GM12872 (cell line): Measurements from ENCODE around the gene GNB1.

Experiments
- TF ChIP-seq, protein P1 (sequence below): IDR thresholded peaks from 3 replicates; pipeline ENCODE4 v1.5.1; 2011; ENCODE audit warnings: low read depth, mild to moderate bottlenecking, low read length, moderate library complexity; ENCODE audit not compliant: insufficient read depth

Gene GNB1

GRCh38 chr1:1910033-1910465 is 19.2 kb upstream of the GNB1 start:
- TF ChIP-seq, protein P1, sequence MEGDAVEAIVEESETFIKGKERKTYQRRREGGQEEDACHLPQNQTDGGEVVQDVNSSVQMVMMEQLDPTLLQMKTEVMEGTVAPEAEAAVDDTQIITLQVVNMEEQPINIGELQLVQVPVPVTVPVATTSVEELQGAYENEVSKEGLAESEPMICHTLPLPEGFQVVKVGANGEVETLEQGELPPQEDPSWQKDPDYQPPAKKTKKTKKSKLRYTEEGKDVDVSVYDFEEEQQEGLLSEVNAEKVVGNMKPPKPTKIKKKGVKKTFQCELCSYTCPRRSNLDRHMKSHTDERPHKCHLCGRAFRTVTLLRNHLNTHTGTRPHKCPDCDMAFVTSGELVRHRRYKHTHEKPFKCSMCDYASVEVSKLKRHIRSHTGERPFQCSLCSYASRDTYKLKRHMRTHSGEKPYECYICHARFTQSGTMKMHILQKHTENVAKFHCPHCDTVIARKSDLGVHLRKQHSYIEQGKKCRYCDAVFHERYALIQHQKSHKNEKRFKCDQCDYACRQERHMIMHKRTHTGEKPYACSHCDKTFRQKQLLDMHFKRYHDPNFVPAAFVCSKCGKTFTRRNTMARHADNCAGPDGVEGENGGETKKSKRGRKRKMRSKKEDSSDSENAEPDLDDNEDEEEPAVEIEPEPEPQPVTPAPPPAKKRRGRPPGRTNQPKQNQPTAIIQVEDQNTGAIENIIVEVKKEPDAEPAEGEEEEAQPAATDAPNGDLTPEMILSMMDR: no peak

GRCh38 chr1:1908506-1908791 is 17.6 kb upstream of the GNB1 start:
- TF ChIP-seq, protein P1: no peak

GRCh38 chr1:1907098-1907736 is 16.3 kb upstream of the GNB1 start:
- TF ChIP-seq, protein P1: 0 out of 3 replicates have a peak, but pooled peaks have one; percentile 10

- TF ChIP-seq, protein P1: peak; percentile 97
Observed at GRCh38 chr1:1906185-1907097, 15.6 kb upstream of the GNB1 start.

DNA sequence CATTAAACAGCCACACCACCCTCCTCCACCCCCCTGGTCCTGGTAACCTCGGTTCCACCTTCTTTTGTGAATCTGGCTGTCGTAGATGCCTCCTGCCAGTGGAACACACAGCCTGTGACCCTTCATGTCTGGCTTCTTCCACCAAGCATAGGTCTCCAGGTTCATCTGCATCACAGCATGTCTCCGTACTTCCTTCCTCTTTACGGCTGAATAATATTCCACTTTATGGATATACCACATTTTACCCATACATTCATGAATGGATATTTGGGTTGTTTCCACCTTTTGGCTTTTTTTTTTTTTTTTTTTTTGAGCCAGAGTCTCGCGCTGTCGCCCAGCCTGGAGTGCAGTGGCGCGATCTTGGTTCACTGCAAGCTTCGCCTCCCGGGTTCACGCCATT is 12.3 kb upstream of the GNB1 start:
- TF ChIP-seq, protein P1: no peak

- TF ChIP-seq, protein P1: no peak
Observed at GRCh38 chr1:1901641-1902294, 10.9 kb upstream of the GNB1 start.
